GM23338 (cell line): ENCODE data around the gene KRTAP10-9. TPM values are rescaled to one million over a fixed set of nuclear protein-coding genes. Genes with fewer than 3 reads are reported as not detected.

ENCODE experiments used
- ATAC-seq: fragments of 200-7000 bp; cut with Tn5 transposase; 3 replicates; pipeline ENCODE4 v1.9.1; 2020
- DNase-seq: peaks from one replicate; pipeline ENCODE4 v3.0.0-alpha.2; 2015; ENCODE audit warnings: low spot score
- H2AFZ ChIP-seq: fragments of 200-600 bp; sonication (generic); 2 replicates; pipeline ENCODE4 v1.8.0; 2016; ENCODE audit warnings: antibody characterized with exemption, mild to moderate bottlenecking, moderate library complexity
- H3F3A ChIP-seq: fragments of 200-600 bp; sonication (generic); replicated peaks from 2 replicates; pipeline ENCODE4 v1.8.0; 2017; ENCODE audit warnings: antibody characterized with exemption, mixed run types, low read depth
- H3K27ac ChIP-seq: fragments of 200-600 bp; sonication (generic); 2 replicates; pipeline ENCODE4 v1.6.1; 2016; ENCODE audit warnings: low read depth
- H3K27me3 ChIP-seq: fragments of 200-600 bp; sonication (generic); 2 replicates; pipeline ENCODE4 v1.8.0; 2016; ENCODE audit warnings: mild to moderate bottlenecking, mixed run types, moderate library complexity; ENCODE audit not compliant: insufficient read depth
- H3K36me3 ChIP-seq: fragments of 200-600 bp; sonication (generic); 2 replicates; pipeline ENCODE4 v1.8.0; 2016; ENCODE audit warnings: mild to moderate bottlenecking; ENCODE audit not compliant: insufficient read depth
- H3K4me1 ChIP-seq: fragments of 200-600 bp; sonication (generic); 2 replicates; pipeline ENCODE4 v1.8.0; 2016; ENCODE audit warnings: mild to moderate bottlenecking, moderate library complexity; ENCODE audit not compliant: insufficient read depth
- H3K4me2 ChIP-seq: fragments of 200-600 bp; sonication (generic); 2 replicates; pipeline ENCODE4 v1.7.1; 2017; ENCODE audit warnings: mixed run types
- H3K4me3 ChIP-seq: fragments of 200-600 bp; sonication (generic); 2 replicates; pipeline ENCODE4 v1.6.1; 2016; ENCODE audit warnings: mixed run types
- H3K79me2 ChIP-seq: fragments of 200-600 bp; sonication (generic); replicated peaks from 2 replicates; pipeline ENCODE4 v1.8.0; 2017; ENCODE audit warnings: mild to moderate bottlenecking; ENCODE audit not compliant: insufficient read depth
- H3K9me2 ChIP-seq: fragments of 200-600 bp; sonication (generic); 2 replicates; pipeline ENCODE4 v1.8.0; 2017; ENCODE audit not compliant: insufficient read depth
- H4K20me1 ChIP-seq: fragments of 200-600 bp; sonication (generic); replicated peaks from 2 replicates; pipeline ENCODE4 v1.8.0; 2017; ENCODE audit warnings: mild to moderate bottlenecking; ENCODE audit not compliant: insufficient read depth
- H3K27ac Mint-ChIP-seq: 2 replicates; pipeline ENCODE4 v1.8.0; 2020; ENCODE audit warnings: inconsistent platforms, mild to moderate bottlenecking, moderate library complexity, mixed read lengths
- H3K27me3 Mint-ChIP-seq: 3 replicates; pipeline ENCODE4 v1.8.0; 2022; ENCODE audit warnings: low read depth, mild to moderate bottlenecking, moderate library complexity, mixed read lengths, inconsistent platforms; ENCODE audit not compliant: insufficient read depth, poor library complexity
- H3K36me3 Mint-ChIP-seq: 3 replicates; pipeline ENCODE4 v1.8.0; 2021; ENCODE audit warnings: low read depth, mild to moderate bottlenecking, inconsistent platforms, moderate library complexity, mixed read lengths
- H3K4me1 Mint-ChIP-seq: 3 replicates; pipeline ENCODE4 v1.8.0; 2020; ENCODE audit warnings: mild to moderate bottlenecking, inconsistent platforms, mixed read lengths
- H3K4me3 Mint-ChIP-seq: 3 replicates; pipeline ENCODE4 v1.8.0; 2021; ENCODE audit warnings: moderate library complexity, mild to moderate bottlenecking, inconsistent platforms, mixed read lengths
- H3K9me3 Mint-ChIP-seq: 3 replicates; pipeline ENCODE4 v1.8.0; 2020; ENCODE audit warnings: moderate library complexity, mild to moderate bottlenecking, inconsistent platforms, mixed read lengths
- CREB1 ChIP-seq: fragments of 250-450 bp; sonication (Bioruptor Pico); IDR thresholded peaks from 2 replicates; pipeline ENCODE4 v1.5.0; 2020; ENCODE audit warnings: low read depth, mild to moderate bottlenecking, moderate library complexity
- EZH2 ChIP-seq: fragments of 200-600 bp; sonication (generic); IDR thresholded peaks from one replicate; pipeline ENCODE4 v1.8.0; 2017; ENCODE audit warnings: antibody characterized with exemption, mild to moderate bottlenecking, low read depth; ENCODE audit not compliant: unreplicated experiment
- JUNB ChIP-seq: IDR thresholded peaks from one replicate; pipeline ENCODE4 v1.6.1; 2016; ENCODE audit warnings: antibody characterized with exemption; ENCODE audit not compliant: unreplicated experiment
- ZNF114 ChIP-seq: fragments of 250-450 bp; sonication (Bioruptor Pico); IDR thresholded peaks from 2 replicates; pipeline ENCODE4 v1.5.0; 2020; ENCODE audit warnings: mild to moderate bottlenecking, moderate library complexity
- ZNF331 ChIP-seq: fragments of 250-450 bp; sonication (Bioruptor Pico); IDR thresholded peaks from 2 replicates; pipeline ENCODE4 v1.5.0; 2020; ENCODE audit warnings: low read depth, mild to moderate bottlenecking, moderate library complexity
- ZNF462 ChIP-seq: fragments of 250-450 bp; sonication (Bioruptor Pico); IDR thresholded peaks from 2 replicates; pipeline ENCODE4 v1.5.0; 2020; ENCODE audit warnings: mild to moderate bottlenecking, moderate library complexity
- polyA plus RNA-seq: library from polyadenylated mRNA; unstranded; fragments of >200 nt; fragmentation: Nextera tagmentation; extraction: Ambion mirVana; gene quantifications from 2 replicates; pipeline ENCODE4 v1.2.1, GENCODE V29; 2016
- total RNA-seq: library from RNA; depleted of rRNA; stranded (reverse); fragments of >200 nt; shearing (Covaris generic); gene quantifications from 2 replicates; pipeline ENCODE4 v1.2.3, GENCODE V29; 2014
- TF ChIP-seq, protein P1 (sequence below): IDR thresholded peaks from 2 replicates; pipeline ENCODE4 v1.6.1; 2016; ENCODE audit warnings: antibody characterized with exemption
- TF ChIP-seq, protein P2 (sequence below): IDR thresholded peaks from one replicate; pipeline ENCODE4 v1.6.1; 2018; ENCODE audit warnings: antibody characterized with exemption; ENCODE audit not compliant: unreplicated experiment

KRTAP10-9 gene
- total and polyA plus RNA-seq, 2 experiments from 2014 or later, result not detected

GRCh38 chr21:44582055-44582454 is 44.8 kb upstream of the KRTAP10-9 start:
- Histone ChIP-seq H4K20me1 (no peaks in the 10 kb centered on the region), H3K9me2 (no peaks in the 10 kb centered on the region), H3K27ac (no peak overlapping the region), H3K4me3 (no peak overlapping the region), H3K4me1 (no peaks in the 10 kb centered on the region), H3K36me3 (no peaks in the 10 kb centered on the region), H3F3A (no peaks in the 10 kb centered on the region), H3K27me3 (no peaks in the 10 kb centered on the region), H3K4me2 (no peak overlapping the region), H2AFZ (no peak overlapping the region), H3K79me2 (no peaks in the 10 kb centered on the region)
- ATAC-seq, result no peak
- DNase-seq, result no peak
- peaks cover 7% of the 10 kb centered on the region for H3K4me1 Mint-ChIP-seq
- peaks cover 20% of the 10 kb centered on the region for H3K9me3 Mint-ChIP-seq
- H3K27ac Mint-ChIP-seq, result no peak overlapping the region
- TF ChIP-seq, protein P1, sequence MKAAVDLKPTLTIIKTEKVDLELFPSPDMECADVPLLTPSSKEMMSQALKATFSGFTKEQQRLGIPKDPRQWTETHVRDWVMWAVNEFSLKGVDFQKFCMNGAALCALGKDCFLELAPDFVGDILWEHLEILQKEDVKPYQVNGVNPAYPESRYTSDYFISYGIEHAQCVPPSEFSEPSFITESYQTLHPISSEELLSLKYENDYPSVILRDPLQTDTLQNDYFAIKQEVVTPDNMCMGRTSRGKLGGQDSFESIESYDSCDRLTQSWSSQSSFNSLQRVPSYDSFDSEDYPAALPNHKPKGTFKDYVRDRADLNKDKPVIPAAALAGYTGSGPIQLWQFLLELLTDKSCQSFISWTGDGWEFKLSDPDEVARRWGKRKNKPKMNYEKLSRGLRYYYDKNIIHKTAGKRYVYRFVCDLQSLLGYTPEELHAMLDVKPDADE, result no peak
- no peak for TF ChIP-seq JUNB
- TF ChIP-seq, protein P2, sequence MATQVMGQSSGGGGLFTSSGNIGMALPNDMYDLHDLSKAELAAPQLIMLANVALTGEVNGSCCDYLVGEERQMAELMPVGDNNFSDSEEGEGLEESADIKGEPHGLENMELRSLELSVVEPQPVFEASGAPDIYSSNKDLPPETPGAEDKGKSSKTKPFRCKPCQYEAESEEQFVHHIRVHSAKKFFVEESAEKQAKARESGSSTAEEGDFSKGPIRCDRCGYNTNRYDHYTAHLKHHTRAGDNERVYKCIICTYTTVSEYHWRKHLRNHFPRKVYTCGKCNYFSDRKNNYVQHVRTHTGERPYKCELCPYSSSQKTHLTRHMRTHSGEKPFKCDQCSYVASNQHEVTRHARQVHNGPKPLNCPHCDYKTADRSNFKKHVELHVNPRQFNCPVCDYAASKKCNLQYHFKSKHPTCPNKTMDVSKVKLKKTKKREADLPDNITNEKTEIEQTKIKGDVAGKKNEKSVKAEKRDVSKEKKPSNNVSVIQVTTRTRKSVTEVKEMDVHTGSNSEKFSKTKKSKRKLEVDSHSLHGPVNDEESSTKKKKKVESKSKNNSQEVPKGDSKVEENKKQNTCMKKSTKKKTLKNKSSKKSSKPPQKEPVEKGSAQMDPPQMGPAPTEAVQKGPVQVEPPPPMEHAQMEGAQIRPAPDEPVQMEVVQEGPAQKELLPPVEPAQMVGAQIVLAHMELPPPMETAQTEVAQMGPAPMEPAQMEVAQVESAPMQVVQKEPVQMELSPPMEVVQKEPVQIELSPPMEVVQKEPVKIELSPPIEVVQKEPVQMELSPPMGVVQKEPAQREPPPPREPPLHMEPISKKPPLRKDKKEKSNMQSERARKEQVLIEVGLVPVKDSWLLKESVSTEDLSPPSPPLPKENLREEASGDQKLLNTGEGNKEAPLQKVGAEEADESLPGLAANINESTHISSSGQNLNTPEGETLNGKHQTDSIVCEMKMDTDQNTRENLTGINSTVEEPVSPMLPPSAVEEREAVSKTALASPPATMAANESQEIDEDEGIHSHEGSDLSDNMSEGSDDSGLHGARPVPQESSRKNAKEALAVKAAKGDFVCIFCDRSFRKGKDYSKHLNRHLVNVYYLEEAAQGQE, result no peak
- TF ChIP-seq ZNF331 (CRISPR knock-in tag), result no peak
- no peak for TF ChIP-seq ZNF462 (CRISPR knock-in tag)
- no peak for TF ChIP-seq EZH2
- TF ChIP-seq ZNF114 (CRISPR knock-in tag), result no peak
- TF ChIP-seq CREB1 (CRISPR knock-in tag), result no peak
- H3K36me3 Mint-ChIP-seq, result peaks cover 3% of the 10 kb centered on the region; the same call in 2 of the 3 replicates
- H3K27me3 Mint-ChIP-seq, result peaks cover 13% of the 10 kb centered on the region
- H3K4me3 Mint-ChIP-seq, result no peak overlapping the region
